EH (cell line): ENCODE measurements around the gene SETBP1.
"Not testable (repeated sequence)": the region's sequence is repeated elsewhere in the genome, so short reads cannot be mapped to it uniquely, and the experiment has no call there.

Experiments used
- DNase-seq: peaks from one replicate; pipeline ENCODE4 v3.0.0-alpha.2; 2015; ENCODE audit warnings: low read depth

SETBP1 gene

GRCh38 chr18:44791520-44791919 lies 110.8 kb downstream of the SETBP1 start:
- DNase-seq = no peak

DNA sequence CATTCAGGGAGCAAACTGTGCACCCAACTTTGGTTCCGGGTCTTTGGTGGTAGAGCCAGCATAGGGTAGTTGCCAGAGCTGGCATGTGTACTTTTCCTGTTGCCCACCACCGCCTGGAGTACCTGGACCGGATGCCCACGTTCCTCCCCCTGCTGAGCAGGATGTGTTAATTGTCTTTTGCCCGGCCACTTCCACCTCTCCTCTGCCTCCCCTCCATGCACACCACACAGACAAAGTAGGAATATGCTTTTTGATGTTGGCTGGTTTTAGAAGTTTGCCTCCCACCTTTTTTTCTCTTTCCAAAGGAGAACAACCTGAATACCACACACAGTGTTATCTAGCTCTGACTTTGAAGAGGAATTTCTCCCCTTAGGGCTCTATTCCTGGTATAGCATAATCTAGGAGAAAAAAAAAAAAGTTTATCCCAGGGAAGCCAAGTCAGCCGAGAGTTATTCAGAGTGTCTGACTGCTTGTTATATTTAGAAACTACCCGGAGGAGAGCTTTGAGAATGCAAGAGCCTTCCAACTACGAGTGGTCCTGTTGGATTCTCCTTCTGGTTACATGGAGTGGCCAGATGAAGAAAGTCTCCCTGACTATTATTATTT lies 111.9 kb downstream of the SETBP1 start:
- DNase-seq = peak; percentile 77

DNA sequence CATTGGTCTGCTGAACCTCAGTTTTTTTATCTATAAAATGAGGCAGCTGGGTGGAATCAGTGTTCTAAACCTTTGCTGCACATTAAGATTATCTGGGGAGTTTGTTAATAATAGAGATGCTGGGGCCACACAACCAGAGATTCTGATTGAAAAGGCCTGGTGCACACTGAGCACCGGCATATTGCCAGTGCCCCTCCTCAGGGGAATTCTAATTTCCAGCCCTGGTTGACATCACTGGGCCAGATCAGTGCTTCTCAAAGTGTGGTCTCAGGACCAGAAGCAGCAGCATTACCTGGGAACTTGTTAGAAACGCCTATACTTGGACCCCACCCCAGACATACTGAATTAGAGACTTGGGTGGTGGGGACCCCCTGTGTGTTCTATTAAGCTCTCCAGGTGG lies 112.5 kb downstream of the SETBP1 start:
- DNase-seq = no peak

DNA sequence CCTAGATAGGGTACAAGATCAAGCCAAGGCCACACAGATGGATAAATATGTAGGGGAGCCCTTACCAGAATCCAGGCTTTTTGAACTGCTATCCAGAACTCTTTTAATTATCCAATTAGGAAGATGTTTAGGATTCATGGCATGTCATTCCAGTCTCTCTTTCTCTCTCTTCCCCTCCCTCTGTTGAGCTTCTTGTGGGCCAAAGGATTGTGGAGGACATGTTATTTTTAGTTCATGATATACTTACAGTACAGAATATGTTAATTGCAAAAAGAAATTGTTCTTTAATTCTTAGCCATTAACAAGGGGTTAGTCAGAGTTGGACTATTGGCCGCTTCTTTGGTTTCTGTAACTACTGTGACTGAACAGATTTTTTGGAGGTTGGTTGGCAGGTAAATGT lies 113.0 kb downstream of the SETBP1 start:
- peak; percentile 54 for DNase-seq

DNA sequence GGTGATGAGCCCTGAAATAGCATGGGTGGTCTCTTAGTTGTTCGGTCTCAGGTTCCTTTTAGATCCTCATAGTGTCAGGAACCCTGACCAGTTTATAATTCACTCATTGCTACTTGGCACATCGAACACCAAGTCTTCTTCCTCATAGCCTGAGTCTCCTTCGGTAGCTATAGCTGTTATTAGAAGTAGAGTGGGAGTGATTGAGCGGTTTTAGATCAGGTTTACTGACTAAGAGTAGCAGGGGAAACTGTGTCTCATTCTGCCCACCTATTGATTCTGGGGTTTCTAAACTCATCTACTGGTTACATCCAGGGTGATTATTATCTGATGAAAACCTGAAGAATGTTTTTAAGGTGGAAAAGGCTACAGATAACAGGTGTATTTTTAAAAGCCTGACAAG lies 114.6 kb downstream of the SETBP1 start:
- DNase-seq = no peak

- no peak for DNase-seq
Measured at GRCh38 chr18:44796429-44797428, 116.0 kb downstream of the SETBP1 start.

DNA sequence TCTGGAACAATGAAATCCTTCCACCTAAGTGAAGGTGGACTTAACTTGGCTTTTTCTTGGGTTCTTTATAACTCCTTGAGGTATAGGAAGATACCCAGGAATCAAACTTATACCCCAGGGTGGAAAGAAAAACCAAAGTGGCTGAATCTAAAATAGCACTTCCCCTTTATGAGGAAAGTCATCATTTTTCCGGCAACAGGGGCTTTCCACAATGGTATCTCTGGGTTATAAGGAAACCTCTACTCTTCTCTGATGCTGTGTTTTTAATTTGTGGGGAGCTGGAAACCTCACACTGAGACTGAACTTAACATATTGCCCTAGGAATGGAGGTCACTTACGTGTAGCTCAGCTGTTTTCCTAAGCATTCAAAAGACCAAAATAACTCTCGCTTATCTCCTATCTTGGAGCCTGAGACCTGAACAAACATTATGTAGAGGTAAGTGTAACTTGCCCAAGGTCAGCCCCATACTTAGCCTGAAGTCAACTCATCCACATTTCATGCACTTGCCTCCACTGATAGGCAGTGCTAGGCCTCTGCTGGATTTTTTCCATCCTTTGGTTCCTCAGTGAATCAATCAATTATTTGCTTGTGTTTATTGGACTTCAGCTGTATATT lies 117.9 kb downstream of the SETBP1 start:
- DNase-seq = no peak

DNA sequence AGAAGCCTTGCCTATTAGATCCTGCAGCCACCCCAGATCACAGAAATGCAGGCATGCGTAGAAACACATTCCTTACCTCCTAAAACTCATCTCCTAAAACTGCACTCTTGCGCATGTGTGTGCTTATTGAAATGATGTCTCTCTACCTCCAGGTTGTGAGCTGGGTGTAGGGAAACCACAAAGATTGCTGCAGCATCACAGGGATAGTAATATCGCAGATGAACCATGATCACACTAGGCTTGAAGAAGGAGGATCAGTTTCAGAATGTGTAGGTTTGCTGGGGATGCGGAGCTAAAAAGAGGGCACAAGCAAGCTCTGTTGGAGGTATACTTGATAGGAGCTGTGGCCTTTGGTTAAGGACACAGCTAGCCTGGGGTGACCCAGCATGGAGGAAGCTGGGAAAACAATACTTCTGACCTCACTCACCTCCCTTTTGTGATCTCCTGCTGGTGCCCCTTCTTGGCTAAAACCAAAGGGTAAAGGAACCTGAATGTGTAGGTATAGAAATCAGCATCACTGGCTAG lies 118.8 kb downstream of the SETBP1 start:
- no peak for DNase-seq

- peak; percentile 19 for DNase-seq
Measured at GRCh38 chr18:44799907-44800421, 119.3 kb downstream of the SETBP1 start.

DNA sequence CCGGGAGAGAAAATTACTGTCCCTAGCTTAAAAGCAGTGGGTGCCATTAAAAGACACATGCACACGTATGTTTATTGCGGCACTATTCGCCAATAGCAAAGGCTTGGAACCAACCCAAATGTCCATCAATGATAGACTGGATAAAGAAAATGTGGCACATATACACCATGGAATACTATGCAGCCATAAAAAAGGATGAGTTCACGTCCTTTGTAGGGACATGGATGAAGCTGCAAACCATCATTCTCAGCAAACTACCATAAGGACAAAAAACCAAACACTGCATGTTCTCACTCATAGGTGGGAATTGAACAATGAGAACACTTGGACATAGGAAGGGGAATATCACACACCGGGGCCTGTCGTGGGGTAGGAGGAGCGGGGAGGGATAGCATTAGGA lies 120.1 kb downstream of the SETBP1 start:
- DNase-seq = not testable (repeated sequence)

GRCh38 chr18:44801781-44802180 lies 121.1 kb downstream of the SETBP1 start:
- no peak for DNase-seq

GRCh38 chr18:44802508-44802907 lies 121.8 kb downstream of the SETBP1 start:
- peak; percentile 51 for DNase-seq

DNA sequence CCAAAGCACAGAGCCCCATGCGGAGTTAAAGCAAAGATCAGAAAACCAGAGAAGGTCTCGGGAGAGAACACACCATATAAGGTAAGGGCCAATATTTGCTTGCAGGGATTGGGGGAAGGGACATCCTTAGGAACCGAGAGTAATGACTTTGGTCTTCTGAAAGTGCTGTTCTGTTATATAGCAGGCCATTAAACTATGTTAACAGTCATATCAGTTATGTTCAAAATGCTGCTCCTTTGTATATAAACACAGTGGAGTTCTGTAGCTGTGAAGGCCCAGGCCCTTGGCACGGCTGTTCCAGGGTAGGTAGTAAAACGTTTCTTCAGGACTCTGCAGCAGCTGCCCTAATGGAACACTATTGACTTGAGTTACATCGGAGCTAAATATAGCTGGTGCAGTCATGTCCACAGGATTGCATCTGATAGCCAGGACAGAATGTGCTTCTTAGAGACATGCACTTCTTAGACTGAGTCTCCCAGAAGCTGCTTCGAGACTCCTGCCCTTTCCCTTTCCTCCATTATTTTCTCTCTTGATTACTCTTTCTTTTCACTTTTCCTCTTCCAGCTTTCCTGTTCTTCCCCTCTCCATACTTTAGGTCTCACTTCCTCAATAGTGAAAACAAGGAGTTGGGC lies 122.4 kb downstream of the SETBP1 start:
- DNase-seq = peak; percentile 63

GRCh38 chr18:44804033-44804432 lies 123.3 kb downstream of the SETBP1 start:
- no peak for DNase-seq

GRCh38 chr18:44805176-44805575 lies 124.5 kb downstream of the SETBP1 start:
- DNase-seq = no peak

GRCh38 chr18:44805643-44806042 lies 125.0 kb downstream of the SETBP1 start:
- DNase-seq = no peak

GRCh38 chr18:44807766-44808165 lies 127.1 kb downstream of the SETBP1 start:
- no peak for DNase-seq

GRCh38 chr18:44811572-44812125 lies 131.0 kb downstream of the SETBP1 start:
- DNase-seq = no peak

DNA sequence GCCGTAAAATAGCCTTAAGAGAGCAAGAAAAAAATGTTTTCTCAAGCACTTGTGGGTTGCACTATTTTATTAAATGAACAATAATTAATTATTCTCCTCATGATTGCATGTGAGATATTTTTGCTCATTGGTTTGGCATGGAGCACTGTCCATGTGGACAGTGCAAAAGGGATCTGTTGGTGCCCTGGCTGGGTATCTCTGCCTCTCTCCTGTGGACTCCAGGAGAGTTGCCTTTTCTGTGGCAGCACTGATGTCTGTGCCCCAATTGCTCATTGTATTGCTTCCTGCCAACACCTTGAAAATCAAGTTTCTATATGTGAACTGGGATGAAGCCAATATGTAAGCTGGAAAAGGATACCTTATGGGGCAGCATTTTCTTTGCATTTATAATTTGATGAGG lies 131.7 kb downstream of the SETBP1 start:
- DNase-seq = no peak

- DNase-seq = no peak
Measured at GRCh38 chr18:44813586-44813985, 132.9 kb downstream of the SETBP1 start.

DNA sequence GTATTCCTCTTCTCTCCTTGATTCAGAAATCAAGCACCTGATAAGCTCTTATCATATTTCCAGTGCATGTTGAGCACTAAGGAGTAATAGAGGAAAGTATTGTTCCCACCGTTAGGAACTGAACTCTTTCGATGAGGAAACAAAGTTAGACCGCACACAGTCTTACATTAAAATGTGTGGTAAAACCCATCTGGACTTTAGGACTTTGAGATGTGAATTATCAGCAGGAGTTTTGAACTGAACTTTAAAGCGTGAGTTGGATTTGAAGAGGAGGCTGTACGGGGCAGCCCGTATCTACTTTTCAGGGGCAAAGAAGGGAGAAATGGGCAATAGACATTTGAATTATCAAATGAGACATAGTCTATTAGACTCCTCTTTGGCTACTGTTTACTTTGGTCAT lies 134.4 kb downstream of the SETBP1 start:
- DNase-seq = no peak

- DNase-seq = no peak
Measured at GRCh38 chr18:44816050-44816449, 135.4 kb downstream of the SETBP1 start.
